Femur (tissue), 1 donor: Measurements from ENCODE around the gene FNDC3B.

ENCODE experiments used
- DNase-seq: peaks from one replicate; pipeline ENCODE4 v3.0.0-alpha.2; 2017

FNDC3B gene

DNA sequence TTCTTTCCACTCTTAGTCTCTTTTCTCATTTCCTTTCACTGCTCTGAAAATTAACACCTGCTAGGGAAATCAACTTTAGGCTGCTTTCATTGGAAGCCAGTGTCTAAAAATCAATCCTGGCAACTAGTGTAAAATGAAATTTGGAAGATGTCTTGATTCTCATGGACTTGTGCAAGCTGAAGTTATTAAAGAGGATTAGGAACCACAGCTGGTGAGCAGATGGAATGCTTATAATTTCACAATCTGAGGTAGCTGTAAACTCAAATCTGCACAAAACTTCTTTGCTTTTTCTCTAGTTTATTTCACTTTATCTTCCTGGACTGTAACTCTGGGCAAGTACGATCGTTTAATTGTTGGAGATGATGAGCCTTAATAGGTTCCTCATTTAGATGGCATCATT, 233.3 kb downstream of the FNDC3B start:
- DNase-seq, result no peak

DNA sequence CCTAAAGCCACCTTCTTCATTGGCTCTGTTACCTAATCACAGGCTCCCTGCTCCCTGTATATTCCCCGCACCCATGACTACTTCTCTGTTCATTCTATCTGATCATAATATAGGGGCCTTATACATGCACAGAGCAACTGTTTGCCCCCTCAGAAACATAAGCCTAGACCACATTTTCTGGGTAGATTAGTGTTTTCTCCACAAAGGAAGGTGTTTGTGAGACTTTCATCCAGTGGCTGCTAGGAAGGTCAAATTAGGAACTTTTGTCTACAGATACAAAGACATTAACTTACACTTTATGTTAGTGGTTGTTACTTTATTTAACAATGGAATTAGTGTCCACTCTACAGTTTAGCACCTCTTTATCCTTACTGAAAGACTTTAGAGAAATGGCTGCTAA, 234.0 kb downstream of the FNDC3B start:
- DNase-seq, result no peak

DNA sequence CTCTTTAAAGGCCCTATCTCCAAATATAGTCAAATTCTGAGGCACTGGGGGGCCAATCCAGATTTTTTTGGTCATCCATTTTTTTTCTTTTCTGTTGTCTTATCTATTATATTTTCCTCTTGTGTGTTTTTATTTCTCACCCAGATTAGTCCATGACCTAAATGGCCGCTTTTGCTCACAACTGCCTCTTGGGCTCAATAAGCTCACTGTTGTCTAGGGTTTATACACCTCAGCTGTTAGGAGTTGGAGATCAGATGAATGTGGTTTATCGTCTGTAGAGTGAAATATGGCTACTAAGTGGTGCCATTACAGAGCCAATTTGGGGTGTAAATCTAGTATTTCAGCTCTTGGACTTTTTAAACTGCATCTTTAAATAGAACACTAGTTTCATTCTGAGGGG, 235.5 kb downstream of the FNDC3B start:
- DNase-seq, result no peak

DNA sequence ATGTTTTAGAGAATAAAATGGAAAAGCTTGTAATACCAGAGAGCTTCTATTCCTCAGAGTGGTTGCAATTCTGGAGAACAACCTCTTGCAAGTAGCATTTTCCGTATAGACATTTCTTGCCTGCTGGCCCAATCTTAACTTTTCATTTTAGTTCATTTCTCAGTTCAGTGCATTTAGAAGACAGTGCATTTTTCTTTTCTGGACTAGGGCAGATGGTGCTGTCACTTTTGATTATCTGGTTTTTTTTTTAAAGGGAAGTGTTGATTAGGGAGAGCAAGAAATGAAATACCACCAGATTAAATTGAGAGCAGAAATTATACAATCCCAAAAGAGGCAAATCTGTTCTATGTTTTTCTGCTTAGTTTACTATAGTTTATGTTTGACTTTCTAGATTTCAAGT, 236.2 kb downstream of the FNDC3B start:
- DNase-seq, result no peak

DNA sequence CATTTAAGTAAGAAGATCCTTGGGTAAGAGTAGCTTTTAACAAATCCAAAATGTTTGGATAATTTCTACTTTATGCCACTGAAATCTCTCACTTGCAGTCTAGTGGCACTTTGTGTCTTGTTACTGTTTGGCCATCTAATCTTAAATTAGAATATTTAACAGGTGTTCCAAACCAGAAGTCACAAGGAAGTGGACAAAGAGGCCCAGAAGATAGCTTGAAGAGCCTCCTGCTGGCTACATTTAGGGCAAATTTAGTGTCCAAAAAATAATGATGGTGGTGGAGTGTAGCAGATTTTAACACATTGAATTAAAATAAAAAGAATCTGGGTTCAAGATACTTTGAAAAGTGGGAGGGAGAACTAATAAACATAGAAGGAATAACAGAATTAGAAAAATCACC, 236.7 kb downstream of the FNDC3B start:
- DNase-seq, result no peak

DNA sequence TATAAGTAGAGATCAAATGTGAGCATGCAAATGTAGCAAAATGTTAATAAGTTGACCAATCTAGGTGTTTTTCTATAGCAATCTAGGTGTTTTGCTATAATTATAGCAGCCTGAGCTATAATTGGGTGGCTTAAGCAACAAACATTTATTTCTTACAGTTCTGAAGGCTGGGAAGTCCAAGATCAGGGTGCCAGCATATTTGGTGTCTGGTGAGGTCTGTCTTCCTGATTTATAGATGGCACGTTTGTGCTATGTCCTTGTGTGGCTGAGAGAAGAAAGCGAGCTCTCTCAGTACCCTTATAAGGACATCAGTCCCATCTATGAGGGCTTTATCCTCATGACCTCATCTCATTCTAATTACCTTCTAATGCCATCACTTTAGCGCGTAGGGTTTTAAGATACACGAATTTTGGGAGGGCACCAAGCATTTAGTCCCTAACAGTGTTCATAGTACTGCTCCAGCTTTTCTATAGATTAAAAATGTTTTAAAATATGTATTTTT, 237.8 kb downstream of the FNDC3B start:
- no peak for DNase-seq

DNA sequence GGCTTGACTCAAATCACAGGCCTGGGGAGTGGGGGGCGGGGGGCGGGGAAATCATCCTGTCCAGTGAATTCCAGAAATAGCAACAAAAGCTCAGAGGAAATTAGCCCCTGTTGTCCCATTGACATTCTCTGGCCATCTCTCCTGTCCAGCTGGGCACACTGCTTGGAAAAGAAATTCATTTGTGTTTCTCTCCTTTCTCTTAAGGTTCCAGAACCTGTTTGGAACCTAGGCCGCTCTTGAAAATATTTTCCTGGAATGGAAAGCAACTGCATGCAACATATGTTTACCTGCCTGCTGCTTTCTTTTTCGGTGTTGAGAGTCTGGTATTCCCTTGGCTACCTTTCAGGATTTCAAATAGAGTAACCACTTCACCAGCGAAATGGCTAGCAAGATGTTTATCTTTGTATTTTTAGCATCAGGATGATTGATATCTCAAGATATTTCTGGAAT, 239.8 kb downstream of the FNDC3B start:
- no peak for DNase-seq

DNA sequence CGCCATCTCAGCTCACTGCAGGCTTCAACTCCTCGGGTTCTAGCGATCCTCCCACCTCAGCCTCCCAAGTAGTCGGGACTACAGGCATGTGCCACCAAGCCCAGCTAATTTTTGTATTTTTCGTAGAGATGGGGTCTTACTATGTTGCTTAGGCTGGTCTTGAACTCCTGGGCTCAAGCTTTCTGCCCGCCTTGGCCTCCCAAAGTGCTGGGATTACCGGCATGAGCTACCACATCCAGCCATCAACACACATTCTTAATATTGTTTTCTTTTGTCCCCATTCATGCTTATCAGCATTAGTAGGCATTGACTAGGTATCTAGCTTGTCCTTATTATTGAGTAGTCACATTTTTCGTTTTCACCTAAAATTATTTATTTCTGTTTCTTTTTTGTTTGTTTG, 240.6 kb downstream of the FNDC3B start:
- no peak for DNase-seq

DNA sequence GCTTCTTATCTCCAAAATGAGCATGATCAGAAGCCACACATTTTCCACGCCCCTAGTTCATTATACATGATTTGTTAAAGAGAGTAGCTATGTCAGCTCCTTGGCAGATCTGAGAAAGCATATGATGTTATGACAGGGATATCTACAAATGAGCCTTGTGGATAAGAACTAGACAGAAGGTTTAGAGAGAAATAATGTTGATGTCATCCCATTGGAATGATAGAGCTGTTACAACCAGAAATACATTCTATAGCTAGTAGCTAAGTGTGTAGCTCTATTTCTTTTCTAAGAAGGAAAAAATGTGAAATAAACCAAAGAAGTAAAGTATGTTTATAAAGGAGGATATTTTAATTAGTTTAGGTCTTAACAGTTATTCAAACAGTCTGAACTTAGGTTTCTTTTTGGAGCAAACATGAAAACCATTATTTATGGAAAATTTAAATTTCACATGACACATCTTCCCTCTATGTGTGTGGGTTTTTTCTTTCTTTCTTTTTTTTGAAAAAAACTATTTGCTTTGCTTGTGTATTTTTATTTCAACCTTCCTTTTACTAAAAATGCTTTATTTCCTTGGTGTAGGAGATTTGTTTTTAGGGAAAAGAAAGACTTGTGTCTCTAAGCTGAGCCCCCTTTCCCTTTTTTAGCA, 241.2 kb downstream of the FNDC3B start:
- DNase-seq, result no peak

DNA sequence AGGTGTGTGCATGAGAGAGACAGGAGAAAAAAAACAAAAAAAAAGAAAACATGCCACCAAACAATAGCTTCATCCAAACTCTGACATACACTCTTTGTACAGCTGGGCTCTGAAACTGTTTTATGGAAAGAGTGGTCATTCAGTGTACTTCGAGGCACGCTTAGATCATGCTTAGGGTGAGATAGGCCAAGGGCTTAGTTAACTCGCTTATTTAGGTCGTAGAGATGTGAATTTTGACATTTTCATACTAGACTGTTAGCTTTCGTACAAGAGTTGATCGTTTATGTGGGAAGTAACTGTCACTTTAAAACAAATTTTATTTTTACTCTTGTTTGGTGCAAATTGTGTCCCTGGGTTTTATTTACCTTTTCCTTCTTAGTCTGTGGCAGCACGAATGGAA, 242.5 kb downstream of the FNDC3B start:
- DNase-seq, result no peak

DNA sequence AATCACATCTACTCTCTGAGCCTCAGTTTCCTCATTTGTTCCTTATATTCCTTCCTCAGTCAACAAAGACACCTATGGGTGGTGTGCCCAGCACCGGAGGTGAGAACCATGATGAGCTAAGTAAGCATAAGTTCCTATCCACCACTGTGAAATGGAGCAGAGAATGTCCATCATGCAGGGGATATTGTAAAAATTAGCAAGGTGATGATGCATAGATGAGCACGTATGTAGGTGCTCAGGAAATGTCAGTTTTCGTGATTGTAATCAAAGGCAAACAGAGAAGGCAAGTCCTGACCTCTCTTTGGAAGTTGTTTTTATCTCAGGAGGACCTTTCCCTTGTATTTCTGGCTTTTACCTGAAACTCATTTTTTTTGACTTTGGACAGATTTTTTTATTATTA, 243.5 kb downstream of the FNDC3B start:
- no peak for DNase-seq

DNA sequence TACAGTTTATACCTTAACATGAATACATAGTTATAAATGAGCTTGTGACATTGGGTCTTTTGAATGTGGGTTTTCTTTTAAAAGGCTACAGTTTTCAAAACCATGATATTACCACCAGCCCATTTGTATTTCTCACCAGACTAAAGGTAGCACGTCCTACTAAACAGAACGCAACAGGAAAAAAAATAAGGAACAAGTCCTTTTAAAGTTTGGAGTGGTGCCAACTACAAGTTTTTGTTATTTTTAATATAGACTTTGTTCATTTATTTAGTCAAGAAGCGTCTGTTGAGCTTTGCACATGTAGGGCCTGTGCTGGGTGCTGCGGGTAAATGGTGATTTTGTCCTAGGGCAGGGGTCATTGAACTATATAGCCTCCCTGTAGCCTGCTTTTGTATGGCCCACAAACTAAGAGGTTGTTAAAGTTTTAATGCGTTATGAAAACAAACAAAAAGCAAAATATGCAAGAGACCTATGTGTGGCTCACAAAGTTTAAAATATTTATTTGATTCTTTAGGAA, 244.5 kb downstream of the FNDC3B start:
- no peak for DNase-seq

DNA sequence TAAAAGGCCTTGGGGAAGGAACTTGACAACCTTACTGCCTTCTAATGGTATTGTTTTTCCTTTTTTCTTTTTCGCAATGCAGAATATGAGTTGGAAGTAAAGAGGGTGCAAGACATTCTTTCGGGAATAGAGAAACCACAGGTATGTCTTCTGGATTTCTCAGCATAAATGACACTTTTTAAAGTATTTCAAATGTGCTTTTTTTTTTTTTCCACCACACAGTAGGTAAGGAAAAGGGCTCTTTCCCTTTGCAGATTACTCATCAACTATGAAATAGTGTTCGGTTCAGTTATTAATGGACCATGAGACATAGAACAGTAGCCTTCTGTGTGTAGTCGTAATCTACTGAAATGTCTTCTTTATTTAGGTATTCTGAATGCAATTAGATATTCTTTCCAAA, 246.5 kb downstream of the FNDC3B start:
- DNase-seq, result no peak

DNA sequence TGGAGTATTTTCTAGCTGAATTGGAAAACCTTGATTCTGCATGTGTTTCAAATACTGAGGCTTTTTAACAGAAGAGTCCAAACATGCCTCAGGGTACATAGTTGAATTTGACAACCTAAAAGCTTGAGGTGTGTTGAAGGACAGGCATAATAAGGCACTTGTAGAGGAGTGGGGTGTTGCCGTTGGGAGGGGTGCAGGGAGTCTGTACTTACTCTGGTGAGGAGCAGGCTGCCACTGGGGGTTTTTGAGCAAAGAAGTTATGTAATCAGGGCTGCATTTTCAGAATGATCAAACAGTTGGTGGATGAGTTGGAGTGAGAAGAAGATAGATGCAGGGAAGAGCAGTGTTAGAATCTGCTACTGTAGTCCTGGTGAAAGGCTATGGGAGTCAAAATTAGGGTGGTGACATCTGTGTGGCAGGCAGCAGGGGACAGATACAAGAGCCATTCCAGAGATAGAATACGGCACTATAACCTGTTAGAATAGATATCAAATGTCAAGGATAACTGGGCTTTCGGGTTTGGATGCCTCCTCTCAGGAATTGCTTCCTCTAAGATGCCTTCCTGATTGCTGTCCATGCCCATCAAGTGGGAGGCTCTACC, 247.3 kb downstream of the FNDC3B start:
- DNase-seq, result no peak

DNA sequence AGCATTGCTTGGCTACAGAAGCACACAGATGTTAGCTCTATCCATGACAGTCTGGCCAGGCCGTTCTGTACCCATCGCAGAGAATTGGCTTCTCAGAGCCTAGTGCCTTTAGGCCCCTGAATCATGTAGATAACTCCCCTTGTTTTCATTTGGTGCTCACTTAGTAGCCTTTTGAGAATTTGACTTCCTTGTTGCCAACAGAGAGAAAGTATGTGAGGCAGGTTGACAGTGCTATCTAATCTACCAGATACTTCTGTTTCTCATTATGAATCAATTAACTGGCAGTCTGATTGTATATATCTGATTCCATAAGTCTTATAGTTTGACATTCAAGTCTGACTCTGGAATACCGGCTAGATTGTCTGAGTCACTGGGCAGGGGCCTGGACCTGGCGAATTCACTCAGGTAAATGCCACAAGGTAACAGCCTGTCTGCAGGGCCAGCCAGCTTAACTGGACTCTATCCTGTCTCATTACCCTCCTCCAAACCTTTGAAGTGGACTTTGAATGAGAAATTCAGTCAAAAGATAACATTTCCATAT, 248.6 kb downstream of the FNDC3B start:
- no peak for DNase-seq

DNA sequence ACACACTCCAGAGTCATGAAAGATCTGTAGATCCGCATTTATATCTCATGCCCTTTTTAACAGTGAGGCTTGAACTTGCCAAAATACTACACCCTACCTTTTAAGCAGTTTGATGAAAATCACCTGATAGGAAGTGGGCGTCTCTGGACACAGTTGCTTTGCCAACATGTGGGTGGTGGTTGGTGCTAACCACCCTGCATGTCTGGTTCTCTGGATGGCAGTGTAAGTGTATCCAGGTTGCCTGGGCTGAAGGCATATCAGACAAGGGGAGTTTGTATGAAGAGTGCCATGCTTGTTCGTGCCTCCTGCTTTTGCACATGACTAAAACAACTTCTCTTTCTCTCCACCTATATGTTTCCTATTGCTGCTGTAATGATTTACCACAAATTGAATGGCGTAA, 249.3 kb downstream of the FNDC3B start:
- DNase-seq, result no peak

DNA sequence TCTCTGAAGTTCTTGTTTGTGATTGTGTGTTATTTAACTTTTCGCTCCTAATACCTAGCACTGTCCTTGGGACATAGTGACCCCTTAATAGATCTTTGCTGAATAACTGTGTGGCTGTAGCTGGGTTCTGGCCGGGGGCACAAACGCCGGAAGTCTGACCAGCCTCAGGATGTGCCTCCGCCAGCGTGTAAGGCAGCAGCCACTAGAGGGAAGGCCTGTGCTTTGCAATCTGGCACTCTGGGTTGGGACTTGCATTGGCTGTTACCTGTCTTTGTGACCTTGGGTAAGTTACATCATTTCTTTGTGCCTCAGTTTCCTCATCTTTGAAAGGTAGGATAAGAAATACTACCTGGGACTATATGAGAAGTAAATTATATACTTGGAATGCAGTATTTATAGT, 250.2 kb downstream of the FNDC3B start:
- DNase-seq, result no peak

DNA sequence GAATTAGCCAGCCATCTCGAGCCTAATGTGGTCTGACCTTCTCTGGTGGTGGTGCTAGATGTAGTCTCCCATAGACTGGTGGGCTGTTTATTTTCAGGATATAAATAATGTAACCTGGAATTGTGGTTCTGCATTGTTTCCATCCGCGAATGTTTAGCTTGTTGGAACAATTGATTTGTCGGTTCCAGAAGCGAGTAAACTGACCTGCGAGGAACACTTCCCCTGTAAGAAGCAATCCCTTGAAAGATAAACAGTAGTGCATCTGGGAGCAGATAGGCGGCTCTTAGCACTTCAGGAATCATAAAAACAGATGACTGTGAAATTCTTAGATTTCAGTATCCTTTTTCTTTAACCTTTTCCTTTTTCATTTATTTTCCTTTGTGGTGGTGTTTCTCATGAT, 251.1 kb downstream of the FNDC3B start:
- DNase-seq, result no peak

DNA sequence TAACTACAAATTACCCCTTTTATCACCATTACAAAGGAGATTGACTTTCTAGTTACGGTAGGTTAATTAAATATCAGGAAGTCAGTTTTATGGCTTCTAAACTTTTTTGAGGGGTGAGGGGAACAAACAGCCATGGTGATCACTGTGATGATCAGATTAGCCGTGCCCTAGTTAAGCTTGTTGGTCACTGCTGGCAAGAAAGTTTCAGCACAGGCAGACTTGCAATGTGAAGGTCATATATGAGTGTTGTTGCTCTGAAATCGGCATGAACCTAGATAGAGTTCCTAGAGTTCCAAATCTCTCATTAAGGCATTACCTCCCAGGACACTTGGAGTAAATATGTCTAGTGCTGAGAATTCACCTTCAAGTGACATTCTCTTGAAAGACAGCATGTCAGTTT, 252.3 kb downstream of the FNDC3B start:
- no peak for DNase-seq

DNA sequence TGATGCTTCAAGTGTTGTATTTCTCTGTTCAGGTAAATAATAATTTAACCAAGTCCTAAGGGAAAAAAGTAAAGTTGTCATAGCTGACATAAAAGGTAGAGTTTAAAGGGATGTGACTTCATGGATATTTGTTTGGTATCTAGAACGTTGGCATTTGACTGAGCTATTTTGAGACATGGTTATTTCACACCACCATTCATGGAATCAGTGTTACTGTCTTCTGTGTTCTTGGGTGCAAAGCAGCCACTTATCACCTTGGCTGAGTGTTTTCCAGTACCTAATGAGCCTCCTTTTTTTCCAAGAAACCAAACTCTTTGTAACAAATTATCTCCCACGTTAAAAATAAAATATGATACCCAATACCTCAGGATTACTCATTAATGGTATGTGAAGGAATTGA, 253.0 kb downstream of the FNDC3B start:
- no peak for DNase-seq

DNA sequence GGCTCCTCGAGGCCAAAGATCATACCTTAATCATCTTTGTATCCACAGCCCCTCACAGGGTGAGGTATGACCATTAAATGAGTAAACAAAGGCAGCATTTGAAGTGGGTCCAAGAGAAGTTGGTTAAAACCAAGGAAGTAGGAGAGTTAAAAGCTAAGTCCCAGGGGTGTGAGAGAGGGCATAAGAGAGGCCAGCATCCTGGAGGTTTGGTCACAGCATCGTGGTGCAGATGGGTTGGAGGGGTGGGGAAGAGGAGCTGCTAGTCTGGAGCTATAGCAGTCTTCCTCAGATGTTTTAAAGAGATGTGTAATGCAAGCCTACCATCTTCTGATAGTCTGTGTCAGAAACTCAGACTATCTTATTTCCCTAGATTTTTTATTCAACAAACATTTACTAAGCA, 253.7 kb downstream of the FNDC3B start:
- DNase-seq, result no peak

DNA sequence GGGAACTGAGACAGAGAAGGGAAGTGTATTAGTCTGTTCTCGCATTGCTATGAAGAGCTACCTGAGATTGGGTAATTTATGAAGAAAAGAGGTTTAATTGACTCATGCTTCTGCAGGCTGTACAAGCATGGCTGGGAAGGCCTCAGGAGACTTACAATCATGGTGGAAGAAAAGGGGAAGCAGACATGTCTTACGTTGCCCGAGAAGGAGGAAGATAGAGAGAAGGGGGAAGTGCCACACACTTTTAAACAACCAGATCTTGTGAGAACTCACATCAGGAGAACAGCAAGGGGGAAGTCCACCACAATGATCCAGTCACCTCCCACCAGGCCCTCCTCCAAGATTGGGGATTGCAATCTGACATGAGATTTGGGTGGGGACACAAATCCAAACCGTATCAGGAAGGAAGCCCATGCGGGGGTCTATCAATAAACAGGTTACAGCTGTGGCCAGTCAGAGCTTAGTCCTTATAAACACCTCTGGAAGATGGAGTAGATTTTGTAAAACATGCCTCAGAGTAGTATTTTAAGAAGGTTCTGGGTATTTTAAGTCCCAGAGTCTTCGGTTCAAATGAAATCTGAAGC, 254.9 kb downstream of the FNDC3B start:
- DNase-seq, result no peak

DNA sequence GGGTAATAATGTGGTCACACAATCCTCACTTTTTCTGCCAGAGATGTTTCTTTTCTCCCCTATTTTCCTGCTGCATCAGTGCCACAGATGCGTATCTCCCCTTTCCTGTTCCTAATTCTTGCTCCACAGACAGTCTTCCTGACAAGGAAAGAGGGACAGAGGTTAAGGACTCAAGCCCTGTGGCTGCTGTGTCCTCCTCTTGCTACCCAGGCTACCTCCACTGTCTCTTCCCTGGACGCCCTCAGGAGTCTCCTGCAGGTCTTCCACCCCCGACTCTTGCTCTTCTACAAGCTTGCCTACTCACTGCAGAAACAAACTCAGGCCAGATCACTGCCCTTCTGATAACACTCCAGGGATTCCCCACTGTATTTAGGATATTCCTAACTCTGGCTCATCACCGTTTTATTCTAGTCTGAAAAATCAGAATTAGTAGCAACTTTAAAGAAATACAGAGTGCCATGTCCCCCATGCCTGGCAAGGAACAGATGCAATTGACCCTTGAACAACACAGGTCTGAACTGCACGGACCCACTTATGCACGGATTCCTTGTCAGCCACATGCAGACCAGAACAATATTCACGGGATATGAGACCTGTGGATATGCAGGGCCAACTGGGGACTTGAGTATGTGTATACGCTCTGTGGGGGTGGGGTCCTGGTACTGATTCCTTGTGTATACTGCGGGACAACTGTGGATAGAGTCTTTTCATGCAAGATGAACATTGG, 257.0 kb downstream of the FNDC3B start:
- no peak for DNase-seq

DNA sequence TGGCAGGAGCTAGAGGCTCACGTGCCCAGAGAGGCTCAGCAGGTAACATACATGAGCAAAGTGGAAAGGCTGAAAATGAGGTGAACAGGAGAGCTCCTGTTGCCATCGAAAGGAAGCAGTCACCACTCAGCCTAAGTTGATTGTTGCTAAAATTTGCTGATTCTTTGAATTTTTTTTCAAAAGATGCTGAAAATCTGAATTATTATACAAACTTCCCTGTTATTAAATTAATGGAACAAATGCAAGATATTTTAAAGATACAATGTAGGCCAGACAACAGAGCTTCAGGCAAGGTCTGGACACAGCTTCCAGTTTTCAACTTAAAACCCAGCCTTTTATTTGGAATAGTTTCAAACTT, 257.6 kb downstream of the FNDC3B start:
- DNase-seq, result no peak
